ENCODE measurements around the gene PCBP3. TPM values are rescaled to one million over a fixed set of nuclear protein-coding genes. Genes with fewer than 3 reads are reported as not detected.
"Not testable (repeated sequence)": the region's sequence is repeated elsewhere in the genome, so short reads cannot be mapped to it uniquely, and the experiment has no call there.

The PCBP3 gene
- total RNA-seq, 1 experiment from 2014 or later = 24.1 TPM

GRCh38 chr21:45801989-45802388, 158.5 kb downstream of the PCBP3 start:
- DNase-seq (ENCODE audit: extremely low read depth, low read depth) = no peak

- no peak for DNase-seq (ENCODE audit: extremely low read depth, low read depth)
Measured at GRCh38 chr21:45802425-45802824, 158.9 kb downstream of the PCBP3 start.

- DNase-seq (ENCODE audit: extremely low read depth, low read depth) = no peak
Measured at GRCh38 chr21:45802956-45803617, 159.6 kb downstream of the PCBP3 start.

GRCh38 chr21:45803618-45804340, 160.3 kb downstream of the PCBP3 start:
- DNase-seq (ENCODE audit: extremely low read depth, low read depth) = no peak

- DNase-seq (ENCODE audit: extremely low read depth, low read depth) = no peak
Measured at GRCh38 chr21:45804809-45805313, 161.3 kb downstream of the PCBP3 start.

GRCh38 chr21:45805321-45805720, 161.8 kb downstream of the PCBP3 start:
- DNase-seq (ENCODE audit: extremely low read depth, low read depth) = no peak

GRCh38 chr21:45806042-45806441, 162.5 kb downstream of the PCBP3 start:
- no peak for DNase-seq (ENCODE audit: extremely low read depth, low read depth)

- not testable (repeated sequence) for DNase-seq (ENCODE audit: extremely low read depth, low read depth)
Measured at GRCh38 chr21:45808663-45809062, 165.1 kb downstream of the PCBP3 start.

- no peak for DNase-seq (ENCODE audit: extremely low read depth, low read depth)
Measured at GRCh38 chr21:45809421-45809820, 165.9 kb downstream of the PCBP3 start.

- DNase-seq (ENCODE audit: extremely low read depth, low read depth) = no peak
Measured at GRCh38 chr21:45811136-45811535, 167.6 kb downstream of the PCBP3 start.

- not testable (repeated sequence) for DNase-seq (ENCODE audit: extremely low read depth, low read depth)
Measured at GRCh38 chr21:45814210-45814940, 170.8 kb downstream of the PCBP3 start.

GRCh38 chr21:45815781-45816180, 172.3 kb downstream of the PCBP3 start:
- not testable (repeated sequence) for DNase-seq (ENCODE audit: extremely low read depth, low read depth)

- DNase-seq (ENCODE audit: extremely low read depth, low read depth) = no peak
Measured at GRCh38 chr21:45816794-45817193, 173.3 kb downstream of the PCBP3 start.

- DNase-seq (ENCODE audit: extremely low read depth, low read depth) = no peak
Measured at GRCh38 chr21:45817345-45817744, 173.8 kb downstream of the PCBP3 start.

GRCh38 chr21:45818276-45818903, 174.9 kb downstream of the PCBP3 start:
- peak; percentile 17 for DNase-seq (ENCODE audit: extremely low read depth, low read depth)

GRCh38 chr21:45818904-45819285, 175.4 kb downstream of the PCBP3 start:
- no peak for DNase-seq (ENCODE audit: extremely low read depth, low read depth)

- DNase-seq (ENCODE audit: extremely low read depth, low read depth) = no peak
Measured at GRCh38 chr21:45819478-45820170, 176.1 kb downstream of the PCBP3 start.

GRCh38 chr21:45820171-45821091, 176.9 kb downstream of the PCBP3 start:
- DNase-seq (ENCODE audit: extremely low read depth, low read depth) = peak; percentile 71

GRCh38 chr21:45821315-45821962, 177.9 kb downstream of the PCBP3 start:
- DNase-seq (ENCODE audit: extremely low read depth, low read depth) = no peak

All from NCI-H460 (cell line).